Rectal smooth muscle tissue (tissue), 1 donor: ENCODE data around the gene BCO1.

Source experiments
- H3K27ac ChIP-seq: one replicate; pipeline ENCODE4 v1.7.0; 2013; ENCODE audit warnings: low read depth, low read length, inconsistent platforms
- H3K27me3 ChIP-seq: one replicate; pipeline ENCODE4 v1.7.0; 2013; ENCODE audit warnings: low read length; ENCODE audit not compliant: control insufficient read depth, insufficient read depth
- H3K36me3 ChIP-seq: one replicate; pipeline ENCODE4 v1.7.0; 2013; ENCODE audit warnings: low read length; ENCODE audit not compliant: control insufficient read depth, insufficient read depth
- H3K4me1 ChIP-seq: one replicate; pipeline ENCODE4 v1.7.0; 2013; ENCODE audit warnings: low read length; ENCODE audit not compliant: control insufficient read depth, insufficient read depth
- H3K4me3 ChIP-seq: one replicate; pipeline ENCODE4 v1.7.0; 2013; ENCODE audit warnings: low read length
- H3K9ac ChIP-seq: one replicate; pipeline ENCODE4 v1.7.0; 2013; ENCODE audit warnings: low read length

The BCO1 gene

DNA sequence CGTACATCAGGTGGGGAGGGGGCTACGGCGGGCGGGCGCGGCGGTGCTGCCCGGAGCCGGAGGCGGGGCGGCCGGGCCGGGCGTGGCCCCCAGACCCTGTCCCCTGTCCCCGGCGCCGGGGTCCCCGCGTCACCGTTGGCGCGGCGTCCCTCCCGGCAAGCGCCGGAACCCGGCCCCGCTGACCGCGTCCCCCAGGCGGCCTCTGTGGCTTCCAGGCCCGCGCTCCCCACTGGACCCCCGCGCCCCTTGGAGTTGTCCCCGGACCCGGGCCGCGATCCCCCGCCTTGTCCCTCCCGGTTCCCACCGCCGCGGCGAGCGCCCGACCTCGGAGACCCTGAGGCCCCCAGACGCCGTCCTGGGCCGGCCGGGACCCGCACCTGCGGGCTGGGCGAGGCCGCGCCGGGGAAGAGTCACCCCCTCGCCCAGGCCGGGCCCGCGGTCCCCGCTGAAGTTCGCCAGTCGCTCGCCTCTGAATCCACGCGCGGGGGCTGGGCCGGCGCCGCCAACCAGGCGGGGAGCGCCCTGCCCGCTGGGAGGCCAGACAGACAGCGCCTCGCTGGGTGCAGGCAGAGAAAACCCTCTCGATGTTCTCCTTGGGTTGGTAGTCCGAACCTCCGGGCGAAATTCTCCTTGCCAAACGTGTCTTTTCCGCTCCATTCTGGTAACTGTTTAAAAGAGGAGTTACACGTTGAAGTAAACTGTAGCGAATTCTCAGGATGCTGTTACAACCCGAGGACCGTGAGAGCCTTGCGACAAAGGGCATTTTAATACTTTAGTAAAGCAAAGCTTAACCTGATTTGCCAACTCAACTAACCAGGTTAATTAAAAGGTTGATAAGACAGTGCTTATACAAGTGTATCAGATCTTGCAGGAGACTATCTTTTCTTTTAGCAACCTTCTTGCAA is 77.0 kb downstream of the BCO1 start:
- H3K9ac ChIP-seq, result peak overlapping the region; percentile 70
- peak overlapping the region; percentile 84 for H3K4me3 ChIP-seq
- H3K27ac ChIP-seq, result peak overlapping the region; percentile 89
- H3K36me3 ChIP-seq, result no peaks in the 10 kb centered on the region
- peaks cover 22% of the 10 kb centered on the region for H3K4me1 ChIP-seq
- H3K27me3 ChIP-seq, result no peaks in the 10 kb centered on the region

DNA sequence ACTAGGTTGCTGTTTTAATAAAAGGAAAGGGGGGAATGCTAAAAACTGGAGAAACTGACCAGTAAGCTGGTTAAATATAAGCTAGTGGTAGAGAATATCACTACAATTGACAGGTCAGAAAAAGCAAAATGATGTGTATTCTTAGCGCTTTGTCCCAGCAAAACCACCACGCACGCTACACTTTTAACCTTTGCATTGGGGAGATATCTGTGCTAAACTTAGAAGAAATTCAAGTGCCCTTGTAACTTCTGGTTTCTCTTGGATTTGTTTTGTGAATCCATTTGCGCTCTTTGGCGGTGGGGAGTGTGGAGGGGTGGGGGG is 77.6 kb downstream of the BCO1 start:
- peaks cover 24% of the 10 kb centered on the region for H3K4me1 ChIP-seq
- peak overlapping the region; percentile 84 for H3K4me3 ChIP-seq
- H3K27me3 ChIP-seq, result no peaks in the 10 kb centered on the region
- H3K27ac ChIP-seq, result peak overlapping the region; percentile 7
- no peak overlapping the region for H3K9ac ChIP-seq
- no peaks in the 10 kb centered on the region for H3K36me3 ChIP-seq

DNA sequence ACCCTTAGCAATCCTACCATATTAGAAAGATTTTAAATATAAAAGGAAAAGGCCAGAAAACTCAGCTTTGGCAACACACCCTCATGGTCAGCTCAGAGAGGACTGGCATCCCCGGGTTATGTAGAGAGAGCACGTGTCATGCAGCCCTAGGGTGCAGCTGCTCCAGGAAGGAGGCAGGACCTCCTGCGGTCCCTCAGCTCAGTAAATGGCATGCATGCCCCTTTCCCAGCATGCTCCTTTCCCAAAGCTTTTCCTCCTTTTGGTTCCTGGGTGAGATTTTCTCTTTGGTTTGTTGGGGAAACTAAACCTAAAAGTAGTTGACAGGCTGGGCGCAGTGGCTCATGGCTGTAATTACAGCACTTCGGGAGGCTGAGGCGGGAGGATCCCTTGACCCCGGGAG is 80.2 kb downstream of the BCO1 start:
- H3K27me3 ChIP-seq, result no peaks in the 10 kb centered on the region
- no peaks in the 10 kb centered on the region for H3K36me3 ChIP-seq
- H3K27ac ChIP-seq, result no peak overlapping the region
- no peak overlapping the region for H3K4me3 ChIP-seq
- peaks cover 27% of the 10 kb centered on the region for H3K4me1 ChIP-seq
- H3K9ac ChIP-seq, result no peak overlapping the region

DNA sequence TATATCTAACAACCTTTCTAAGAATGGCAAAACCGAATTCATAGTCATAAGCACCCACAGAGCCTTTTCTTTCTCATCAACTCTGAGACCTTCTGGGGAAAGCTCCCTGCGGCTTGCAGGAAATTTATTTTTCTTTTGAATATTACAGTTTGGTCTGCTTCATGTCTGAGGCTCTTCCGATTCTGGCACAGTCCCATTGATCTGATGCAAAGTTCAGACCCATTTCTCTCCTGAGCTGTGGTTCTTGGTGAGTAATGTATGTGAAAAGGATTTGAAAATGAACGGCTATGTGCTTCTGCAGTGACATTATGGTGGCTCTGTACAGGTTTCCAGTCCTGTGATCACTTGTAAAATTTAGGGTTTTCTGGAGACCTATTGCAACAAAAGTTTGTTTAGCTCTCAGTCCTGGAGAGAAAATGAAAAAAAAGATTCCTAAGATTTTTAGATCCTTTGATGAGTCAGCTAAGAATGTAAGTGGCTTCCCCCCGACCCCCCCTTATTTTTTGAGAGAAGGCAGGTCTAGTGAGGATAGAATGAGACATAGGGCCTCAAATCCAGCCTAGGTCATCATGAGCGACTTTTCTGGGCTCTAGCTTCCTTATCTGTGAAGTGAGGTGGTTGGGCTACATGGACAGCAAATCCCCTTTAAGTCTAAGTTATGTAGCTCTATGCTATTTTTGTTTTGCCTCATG is 80.9 kb downstream of the BCO1 start:
- H3K4me3 ChIP-seq, result no peak overlapping the region
- no peaks in the 10 kb centered on the region for H3K27me3 ChIP-seq
- no peaks in the 10 kb centered on the region for H3K36me3 ChIP-seq
- H3K27ac ChIP-seq, result peak overlapping the region; percentile 48
- H3K4me1 ChIP-seq, result peaks cover 25% of the 10 kb centered on the region
- H3K9ac ChIP-seq, result no peak overlapping the region

DNA sequence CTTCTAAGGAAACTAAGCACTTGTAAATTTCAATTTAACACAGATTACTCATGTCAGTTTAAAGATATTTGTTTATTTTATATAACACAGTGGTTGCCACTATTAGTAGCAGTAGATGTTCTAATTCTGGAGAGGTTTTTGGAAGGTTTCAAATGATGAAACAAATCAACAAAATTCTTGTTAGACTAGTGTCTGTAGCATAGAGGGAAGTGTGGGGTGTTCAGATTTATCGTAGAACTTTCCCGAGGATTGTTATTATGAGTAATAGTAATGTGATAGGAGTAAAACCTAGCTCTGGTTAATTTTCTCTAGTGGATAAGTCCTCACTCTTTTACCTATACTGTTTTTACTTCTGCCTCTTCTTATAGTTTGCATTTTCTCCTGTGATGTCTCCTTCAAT is 82.5 kb downstream of the BCO1 start:
- Histone ChIP-seq H3K27me3 (no peaks in the 10 kb centered on the region), H3K27ac (peak overlapping the region; percentile 48), H3K4me1 (peaks cover 28% of the 10 kb centered on the region), H3K4me3 (no peak overlapping the region), H3K36me3 (no peaks in the 10 kb centered on the region), H3K9ac (no peak overlapping the region)

DNA sequence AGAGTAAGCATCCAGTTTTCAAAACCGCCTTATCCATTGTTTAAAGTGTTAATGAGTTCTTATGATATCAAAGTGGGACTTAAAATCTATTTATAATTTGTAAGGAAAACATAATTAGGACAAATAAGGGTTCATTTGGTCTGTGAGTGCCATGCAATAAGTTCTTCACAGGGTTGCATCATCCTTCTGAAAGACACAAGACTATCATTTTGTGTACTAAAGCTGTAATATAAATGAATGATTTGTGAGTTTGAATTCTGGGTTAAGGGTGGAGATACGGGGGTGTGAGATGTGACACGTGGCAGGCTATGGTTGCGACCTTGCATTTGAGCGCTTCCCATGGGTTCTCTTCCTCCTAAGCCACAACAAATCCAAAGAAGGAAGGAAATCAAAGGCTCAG is 83.0 kb downstream of the BCO1 start:
- Histone ChIP-seq H3K27me3 (no peaks in the 10 kb centered on the region), H3K27ac (peak overlapping the region; percentile 40), H3K9ac (no peak overlapping the region), H3K4me1 (peaks cover 28% of the 10 kb centered on the region), H3K4me3 (no peak overlapping the region), H3K36me3 (no peaks in the 10 kb centered on the region)

DNA sequence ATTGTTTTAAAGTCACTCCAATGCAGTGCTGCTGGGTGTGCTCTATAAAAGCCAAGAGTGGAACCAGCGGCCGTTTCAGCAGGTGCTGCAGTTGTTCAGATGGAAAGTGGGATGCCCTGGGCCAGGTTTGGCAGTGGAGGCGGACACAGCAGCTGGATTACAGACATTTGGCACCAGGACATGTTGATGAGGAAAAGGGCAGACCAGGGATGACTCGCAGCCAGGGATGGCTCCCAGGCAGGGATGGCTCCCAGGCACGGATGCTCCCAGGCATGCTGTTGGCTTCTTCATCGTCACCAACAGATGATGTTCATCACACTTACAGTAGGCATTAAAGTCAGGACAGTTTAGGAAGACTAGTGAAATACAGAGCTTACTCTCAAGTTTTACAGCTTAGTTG is 86.3 kb downstream of the BCO1 start:
- Histone ChIP-seq H3K9ac (no peak overlapping the region), H3K4me1 (peaks cover 30% of the 10 kb centered on the region), H3K4me3 (no peak overlapping the region), H3K27me3 (no peaks in the 10 kb centered on the region), H3K36me3 (no peaks in the 10 kb centered on the region), H3K27ac (no peak overlapping the region)

DNA sequence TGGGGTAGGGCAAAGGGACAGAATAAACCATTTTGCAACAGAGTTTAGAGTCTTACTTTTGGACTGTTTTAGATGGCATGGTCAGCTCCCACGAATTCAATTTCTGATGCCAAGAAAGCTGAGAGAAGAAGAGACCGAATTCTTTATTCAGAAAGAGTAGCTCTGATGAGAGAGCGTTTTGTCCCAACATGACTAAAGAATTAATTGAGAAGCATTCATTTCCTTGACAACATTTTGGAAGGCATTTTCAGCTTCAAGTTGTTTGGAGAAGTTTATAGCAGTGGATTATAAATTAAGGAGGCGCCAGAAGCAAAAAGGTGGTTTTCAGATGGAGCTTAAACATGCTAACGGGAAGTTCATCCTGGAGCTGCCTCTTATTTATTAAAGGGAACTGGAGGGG is 88.5 kb downstream of the BCO1 start:
- Histone ChIP-seq H3K4me1 (peaks cover 16% of the 10 kb centered on the region), H3K36me3 (no peaks in the 10 kb centered on the region), H3K27ac (no peak overlapping the region), H3K9ac (no peak overlapping the region), H3K27me3 (no peaks in the 10 kb centered on the region), H3K4me3 (no peak overlapping the region)

DNA sequence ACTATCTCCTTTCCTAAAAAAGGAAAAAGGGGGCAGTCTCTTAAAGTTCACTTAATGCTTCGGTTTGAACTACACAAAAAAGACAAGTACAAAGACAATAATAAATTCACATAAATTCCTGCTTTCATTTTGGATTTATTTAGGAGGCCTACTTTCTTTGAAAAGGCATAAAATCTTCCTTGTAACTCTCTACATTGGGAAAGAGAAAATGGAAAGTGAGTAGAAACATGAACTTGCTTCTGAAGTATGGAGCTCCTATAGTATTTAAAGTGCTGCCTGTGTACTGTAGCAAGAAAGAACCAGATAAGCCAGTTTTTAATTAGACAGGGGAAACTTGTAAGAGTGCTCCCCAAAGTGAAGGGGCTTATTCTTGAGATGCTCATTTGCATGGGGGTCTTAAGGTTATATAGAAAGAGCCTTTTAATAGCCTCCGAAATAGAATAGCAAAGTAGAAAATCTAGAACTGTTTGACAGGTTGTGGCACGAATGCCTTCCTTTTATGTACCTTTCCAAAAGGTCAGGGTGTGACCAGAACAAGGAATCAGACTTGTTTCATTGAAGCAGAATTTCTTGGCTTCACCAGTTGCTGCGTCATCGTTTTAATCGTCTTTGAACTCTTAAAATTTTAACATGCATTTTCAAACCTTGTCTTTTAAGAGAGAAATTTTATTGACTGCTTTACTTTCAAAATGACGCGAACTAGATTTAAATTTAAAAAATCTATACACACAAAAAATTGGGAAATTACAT is 89.1 kb downstream of the BCO1 start:
- Histone ChIP-seq H3K27ac (no peak overlapping the region), H3K4me1 (peaks cover 16% of the 10 kb centered on the region), H3K4me3 (no peak overlapping the region), H3K36me3 (no peaks in the 10 kb centered on the region), H3K9ac (no peak overlapping the region), H3K27me3 (no peaks in the 10 kb centered on the region)

DNA sequence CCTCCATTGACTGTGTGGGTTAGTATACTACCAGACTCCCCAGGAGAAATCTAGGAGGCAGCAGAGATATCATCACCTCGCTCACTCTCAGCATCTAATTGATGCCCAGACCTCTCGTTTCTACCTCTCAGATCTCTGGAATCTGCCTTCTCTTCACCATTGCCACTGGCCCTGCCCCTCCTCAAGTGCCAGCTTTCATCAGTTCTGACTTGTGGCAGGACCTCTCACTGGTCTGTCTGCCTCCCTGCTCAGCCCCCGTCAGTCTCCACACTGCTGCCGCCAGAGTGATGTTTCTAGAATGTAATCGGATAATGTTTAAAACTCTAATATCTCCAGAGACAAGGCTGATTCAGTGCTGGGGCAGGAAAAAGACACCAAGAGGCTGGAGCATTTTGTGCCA is 91.5 kb downstream of the BCO1 start:
- Histone ChIP-seq H3K36me3 (no peaks in the 10 kb centered on the region), H3K4me1 (peaks cover 15% of the 10 kb centered on the region), H3K9ac (no peak overlapping the region), H3K27me3 (no peaks in the 10 kb centered on the region), H3K27ac (no peak overlapping the region), H3K4me3 (no peak overlapping the region)

DNA sequence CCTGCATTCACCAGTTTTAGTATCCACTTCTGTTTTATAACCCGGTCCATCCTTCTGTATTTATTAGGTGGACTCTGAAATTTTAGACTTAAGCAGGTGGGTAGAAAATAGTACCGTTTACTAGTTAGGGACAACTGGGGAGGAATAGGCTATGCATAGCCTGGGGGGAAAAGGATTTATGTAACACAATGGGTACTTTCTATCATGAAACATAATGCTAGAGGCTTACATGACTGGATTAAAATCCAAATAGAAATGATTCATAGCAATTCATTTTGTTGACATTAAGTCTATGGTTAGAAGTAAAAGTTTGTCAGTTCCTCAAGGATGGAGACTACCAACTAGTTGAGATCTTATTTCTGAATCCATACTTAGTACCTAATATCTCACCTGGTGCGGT is 94.9 kb downstream of the BCO1 start:
- no peaks in the 10 kb centered on the region for H3K27me3 ChIP-seq
- no peak overlapping the region for H3K27ac ChIP-seq
- no peaks in the 10 kb centered on the region for H3K36me3 ChIP-seq
- H3K9ac ChIP-seq, result no peak overlapping the region
- H3K4me3 ChIP-seq, result no peak overlapping the region
- peaks cover 7% of the 10 kb centered on the region for H3K4me1 ChIP-seq

DNA sequence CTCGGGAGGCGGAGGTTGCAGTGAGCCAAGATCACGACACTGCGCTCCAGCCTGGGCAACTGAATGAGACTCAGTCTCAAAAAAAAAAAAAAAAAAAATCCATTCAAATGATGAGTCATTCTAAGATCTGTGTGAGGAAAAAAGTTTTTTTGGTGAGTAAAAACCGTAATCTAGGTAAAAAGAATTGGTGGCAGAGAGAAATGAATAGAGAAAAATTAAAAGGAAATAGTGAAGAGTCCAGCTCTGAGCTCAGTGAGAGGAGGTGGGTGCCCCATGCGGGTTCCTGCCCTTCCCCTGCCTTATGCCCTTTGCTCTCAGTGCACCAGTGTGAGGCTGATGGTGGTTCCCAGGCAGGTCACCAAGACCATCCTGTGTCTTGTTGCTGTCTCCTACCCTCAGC is 97.2 kb downstream of the BCO1 start:
- Histone ChIP-seq H3K27ac (no peak overlapping the region), H3K27me3 (no peaks in the 10 kb centered on the region), H3K36me3 (no peaks in the 10 kb centered on the region), H3K4me3 (no peak overlapping the region), H3K9ac (no peak overlapping the region), H3K4me1 (no peaks in the 10 kb centered on the region)
